GM23338 (cell line): Measurements from ENCODE around the gene INHBB.
A peak's percentile ranks its signal among the peaks of the same experiment; 100 is the strongest.

Source experiments
- CREB1 ChIP-seq: fragments of 250-450 bp; sonication (Bioruptor Pico); IDR thresholded peaks from 2 replicates; pipeline ENCODE4 v1.5.0; 2020; ENCODE audit warnings: low read depth, mild to moderate bottlenecking, moderate library complexity
- EZH2 ChIP-seq: fragments of 200-600 bp; sonication (generic); IDR thresholded peaks from one replicate; pipeline ENCODE4 v1.8.0; 2017; ENCODE audit warnings: antibody characterized with exemption, mild to moderate bottlenecking, low read depth; ENCODE audit not compliant: unreplicated experiment
- EZH2phosphoT487 ChIP-seq: fragments of 200-600 bp; sonication (generic); IDR thresholded peaks from one replicate; pipeline ENCODE4 v1.8.1; 2018; ENCODE audit warnings: antibody characterized with exemption; ENCODE audit not compliant: unreplicated experiment
- JUNB ChIP-seq: IDR thresholded peaks from one replicate; pipeline ENCODE4 v1.6.1; 2016; ENCODE audit warnings: antibody characterized with exemption; ENCODE audit not compliant: unreplicated experiment
- NANOG ChIP-seq: IDR thresholded peaks from 2 replicates; pipeline ENCODE4 v1.6.1; 2016; ENCODE audit warnings: antibody characterized with exemption, borderline replicate concordance
- POLR2AphosphoS5 ChIP-seq: IDR thresholded peaks from 2 replicates; pipeline ENCODE4 v1.6.1; 2016; ENCODE audit warnings: antibody characterized with exemption, low read depth
- ZNF331 ChIP-seq: fragments of 250-450 bp; sonication (Bioruptor Pico); IDR thresholded peaks from 2 replicates; pipeline ENCODE4 v1.5.0; 2020; ENCODE audit warnings: low read depth, mild to moderate bottlenecking, moderate library complexity
- TF ChIP-seq, protein P1 (sequence below), 2 experiments: fragments of 200-600 bp in 1 of 2; sonication (generic) in 1 of 2; conservative IDR thresholded peaks; 2 replicates each; pipeline versions ENCODE4 v1.5.1 to v1.6.1; 2016 to 2017; ENCODE audit warnings: antibody characterized with exemption in 2 of 2, low read depth in 2 of 2, mild to moderate bottlenecking in 2 of 2, moderate library complexity in 1 of 2
- TF ChIP-seq, protein P2 (sequence below): IDR thresholded peaks from one replicate; pipeline ENCODE4 v1.6.1; 2018; ENCODE audit warnings: antibody characterized with exemption; ENCODE audit not compliant: unreplicated experiment
- TF ChIP-seq, protein P3 (sequence below): IDR thresholded peaks from 2 replicates; pipeline ENCODE4 v1.6.1; 2016; ENCODE audit warnings: antibody characterized with exemption

DNA sequence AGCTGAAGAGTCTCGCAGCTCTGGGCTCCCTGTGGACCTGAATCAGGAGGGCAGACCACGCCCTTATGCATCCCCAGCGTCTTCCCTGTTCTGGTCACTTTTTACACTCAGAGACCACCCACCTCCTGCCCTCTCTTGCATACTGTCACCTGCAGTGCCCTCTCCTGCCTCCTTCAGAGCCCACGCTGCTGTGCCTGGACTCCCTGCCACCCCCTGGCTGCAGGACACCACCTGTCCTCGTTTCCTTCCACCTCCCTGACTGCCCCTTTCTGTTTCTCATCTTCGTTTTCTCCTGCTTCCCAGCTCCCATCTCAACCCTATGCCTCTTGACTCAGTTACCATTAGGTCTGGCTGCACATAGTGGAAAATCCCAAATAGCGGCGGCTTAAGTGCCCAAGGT lies 9.2 kb upstream of the INHBB start:
- no peak for TF ChIP-seq EZH2
- TF ChIP-seq, protein P1, sequence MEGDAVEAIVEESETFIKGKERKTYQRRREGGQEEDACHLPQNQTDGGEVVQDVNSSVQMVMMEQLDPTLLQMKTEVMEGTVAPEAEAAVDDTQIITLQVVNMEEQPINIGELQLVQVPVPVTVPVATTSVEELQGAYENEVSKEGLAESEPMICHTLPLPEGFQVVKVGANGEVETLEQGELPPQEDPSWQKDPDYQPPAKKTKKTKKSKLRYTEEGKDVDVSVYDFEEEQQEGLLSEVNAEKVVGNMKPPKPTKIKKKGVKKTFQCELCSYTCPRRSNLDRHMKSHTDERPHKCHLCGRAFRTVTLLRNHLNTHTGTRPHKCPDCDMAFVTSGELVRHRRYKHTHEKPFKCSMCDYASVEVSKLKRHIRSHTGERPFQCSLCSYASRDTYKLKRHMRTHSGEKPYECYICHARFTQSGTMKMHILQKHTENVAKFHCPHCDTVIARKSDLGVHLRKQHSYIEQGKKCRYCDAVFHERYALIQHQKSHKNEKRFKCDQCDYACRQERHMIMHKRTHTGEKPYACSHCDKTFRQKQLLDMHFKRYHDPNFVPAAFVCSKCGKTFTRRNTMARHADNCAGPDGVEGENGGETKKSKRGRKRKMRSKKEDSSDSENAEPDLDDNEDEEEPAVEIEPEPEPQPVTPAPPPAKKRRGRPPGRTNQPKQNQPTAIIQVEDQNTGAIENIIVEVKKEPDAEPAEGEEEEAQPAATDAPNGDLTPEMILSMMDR (conservative IDR thresholded peaks at IDR 0.05; ENCODE audit: low read depth in 2 of 2) = peak in 1 of 2 experiments; percentile 50; a peak in 3 of 4 replicates
- TF ChIP-seq POLR2AphosphoS5 = no peak
- no peak for TF ChIP-seq EZH2phosphoT487
- TF ChIP-seq, protein P2, sequence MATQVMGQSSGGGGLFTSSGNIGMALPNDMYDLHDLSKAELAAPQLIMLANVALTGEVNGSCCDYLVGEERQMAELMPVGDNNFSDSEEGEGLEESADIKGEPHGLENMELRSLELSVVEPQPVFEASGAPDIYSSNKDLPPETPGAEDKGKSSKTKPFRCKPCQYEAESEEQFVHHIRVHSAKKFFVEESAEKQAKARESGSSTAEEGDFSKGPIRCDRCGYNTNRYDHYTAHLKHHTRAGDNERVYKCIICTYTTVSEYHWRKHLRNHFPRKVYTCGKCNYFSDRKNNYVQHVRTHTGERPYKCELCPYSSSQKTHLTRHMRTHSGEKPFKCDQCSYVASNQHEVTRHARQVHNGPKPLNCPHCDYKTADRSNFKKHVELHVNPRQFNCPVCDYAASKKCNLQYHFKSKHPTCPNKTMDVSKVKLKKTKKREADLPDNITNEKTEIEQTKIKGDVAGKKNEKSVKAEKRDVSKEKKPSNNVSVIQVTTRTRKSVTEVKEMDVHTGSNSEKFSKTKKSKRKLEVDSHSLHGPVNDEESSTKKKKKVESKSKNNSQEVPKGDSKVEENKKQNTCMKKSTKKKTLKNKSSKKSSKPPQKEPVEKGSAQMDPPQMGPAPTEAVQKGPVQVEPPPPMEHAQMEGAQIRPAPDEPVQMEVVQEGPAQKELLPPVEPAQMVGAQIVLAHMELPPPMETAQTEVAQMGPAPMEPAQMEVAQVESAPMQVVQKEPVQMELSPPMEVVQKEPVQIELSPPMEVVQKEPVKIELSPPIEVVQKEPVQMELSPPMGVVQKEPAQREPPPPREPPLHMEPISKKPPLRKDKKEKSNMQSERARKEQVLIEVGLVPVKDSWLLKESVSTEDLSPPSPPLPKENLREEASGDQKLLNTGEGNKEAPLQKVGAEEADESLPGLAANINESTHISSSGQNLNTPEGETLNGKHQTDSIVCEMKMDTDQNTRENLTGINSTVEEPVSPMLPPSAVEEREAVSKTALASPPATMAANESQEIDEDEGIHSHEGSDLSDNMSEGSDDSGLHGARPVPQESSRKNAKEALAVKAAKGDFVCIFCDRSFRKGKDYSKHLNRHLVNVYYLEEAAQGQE = no peak
- no peak for TF ChIP-seq JUNB
- no peak for TF ChIP-seq NANOG
- TF ChIP-seq ZNF331 (CRISPR knock-in tag) = no peak
- no peak for TF ChIP-seq CREB1
- TF ChIP-seq, protein P3, sequence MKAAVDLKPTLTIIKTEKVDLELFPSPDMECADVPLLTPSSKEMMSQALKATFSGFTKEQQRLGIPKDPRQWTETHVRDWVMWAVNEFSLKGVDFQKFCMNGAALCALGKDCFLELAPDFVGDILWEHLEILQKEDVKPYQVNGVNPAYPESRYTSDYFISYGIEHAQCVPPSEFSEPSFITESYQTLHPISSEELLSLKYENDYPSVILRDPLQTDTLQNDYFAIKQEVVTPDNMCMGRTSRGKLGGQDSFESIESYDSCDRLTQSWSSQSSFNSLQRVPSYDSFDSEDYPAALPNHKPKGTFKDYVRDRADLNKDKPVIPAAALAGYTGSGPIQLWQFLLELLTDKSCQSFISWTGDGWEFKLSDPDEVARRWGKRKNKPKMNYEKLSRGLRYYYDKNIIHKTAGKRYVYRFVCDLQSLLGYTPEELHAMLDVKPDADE = no peak
